WTC11 (cell line): ENCODE results near the gene RFX8.

Source experiments
- ATF1 ChIP-seq: sonication (generic); formaldehyde crosslinking; IDR thresholded peaks from 2 replicates; pipeline ENCODE4 v1.8.1; 2023; ENCODE audit warnings: mild to moderate bottlenecking, moderate library complexity, missing genetic modification reagents
- ATF2 ChIP-seq: sonication (generic); formaldehyde crosslinking; IDR thresholded peaks from 2 replicates; pipeline ENCODE4 v1.8.1; 2022; ENCODE audit warnings: low read depth, missing genetic modification reagents, borderline replicate concordance
- ATF3 ChIP-seq: sonication (generic); formaldehyde crosslinking; conservative IDR thresholded peaks from 2 replicates; pipeline ENCODE4 v1.8.1; 2022; ENCODE audit warnings: mild to moderate bottlenecking, missing genetic modification reagents
- CREB1 ChIP-seq: sonication (generic); formaldehyde crosslinking; IDR thresholded peaks from 2 replicates; pipeline ENCODE4 v1.8.0; 2023; ENCODE audit warnings: mild to moderate bottlenecking, missing genetic modification reagents
- CTCF ChIP-seq: fragments of 200-600 bp; IDR thresholded peaks from 2 replicates; pipeline ENCODE4 v1.8.0; 2022; ENCODE audit warnings: antibody characterized with exemption
- ETV6 ChIP-seq: sonication (generic); formaldehyde crosslinking; IDR thresholded peaks from 2 replicates; pipeline ENCODE4 v1.8.1; 2022; ENCODE audit warnings: mild to moderate bottlenecking, missing genetic modification reagents
- GABPB1 ChIP-seq: sonication (generic); formaldehyde crosslinking; IDR thresholded peaks from 2 replicates; pipeline ENCODE4 v1.8.1; 2023; ENCODE audit warnings: mild to moderate bottlenecking, missing genetic modification reagents
- RORB ChIP-seq: fragments of 250-450 bp; sonication (Bioruptor Pico); IDR thresholded peaks from 2 replicates; pipeline ENCODE4 v1.9.0; 2021; ENCODE audit warnings: mild to moderate bottlenecking
- ZNF121 ChIP-seq: sonication (generic); formaldehyde crosslinking; IDR thresholded peaks from 2 replicates; pipeline ENCODE4 v1.8.0; 2023; ENCODE audit warnings: missing genetic modification reagents
- ZNF396 ChIP-seq: fragments of 250-450 bp; sonication (Bioruptor Pico); IDR thresholded peaks from 2 replicates; pipeline ENCODE4 v1.8.0; 2021; ENCODE audit warnings: mild to moderate bottlenecking, moderate library complexity, borderline replicate concordance
- ZNF423 ChIP-seq: fragments of 250-450 bp; sonication (Bioruptor Pico); IDR thresholded peaks from 2 replicates; pipeline ENCODE4 v2.1.2; 2022; ENCODE audit warnings: mild to moderate bottlenecking, moderate library complexity
- TF ChIP-seq, protein P1 (sequence below): fragments of 250-450 bp; sonication (Bioruptor Pico); IDR thresholded peaks from 2 replicates; pipeline ENCODE4 v2.1.2; 2022; ENCODE audit warnings: mild to moderate bottlenecking, moderate library complexity
- TF ChIP-seq, protein P2 (sequence below): sonication (generic); formaldehyde crosslinking; IDR thresholded peaks from 2 replicates; pipeline ENCODE4 v1.8.0; 2022; ENCODE audit warnings: mild to moderate bottlenecking, missing genetic modification reagents

DNA sequence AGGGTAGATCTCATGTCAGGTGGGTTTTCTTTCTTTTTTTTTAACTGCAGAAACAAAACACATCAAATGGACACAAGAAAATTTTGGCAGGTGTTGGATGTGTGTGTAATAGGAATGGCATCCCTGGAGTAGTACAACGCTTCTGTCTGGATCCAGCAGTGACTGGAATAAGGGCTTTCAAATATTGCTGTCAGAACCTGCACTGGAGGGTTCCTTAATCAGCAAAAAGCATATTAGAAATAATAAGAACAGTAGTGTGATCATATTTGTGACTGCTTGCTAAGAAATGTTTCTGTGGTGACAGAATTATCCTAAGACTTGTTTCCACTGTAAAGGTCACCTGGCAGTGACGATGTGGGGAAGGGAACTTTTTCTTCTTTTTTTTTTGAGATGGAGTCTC is 118.4 kb downstream of the RFX8 start:
- TF ChIP-seq CTCF (no peak), ATF2 (no peak), ATF1 (CRISPR knock-in tag) (no peak), ZNF423 (no peak), ATF3 (CRISPR knock-in tag) (no peak), ZNF396 (CRISPR knock-in tag) (no peak), CREB1 (no peak), ZNF121 (no peak), GABPB1 (CRISPR knock-in tag) (no peak), ETV6 (CRISPR knock-in tag) (no peak), RORB (CRISPR knock-in tag) (no peak)
- TF ChIP-seq, protein P1, sequence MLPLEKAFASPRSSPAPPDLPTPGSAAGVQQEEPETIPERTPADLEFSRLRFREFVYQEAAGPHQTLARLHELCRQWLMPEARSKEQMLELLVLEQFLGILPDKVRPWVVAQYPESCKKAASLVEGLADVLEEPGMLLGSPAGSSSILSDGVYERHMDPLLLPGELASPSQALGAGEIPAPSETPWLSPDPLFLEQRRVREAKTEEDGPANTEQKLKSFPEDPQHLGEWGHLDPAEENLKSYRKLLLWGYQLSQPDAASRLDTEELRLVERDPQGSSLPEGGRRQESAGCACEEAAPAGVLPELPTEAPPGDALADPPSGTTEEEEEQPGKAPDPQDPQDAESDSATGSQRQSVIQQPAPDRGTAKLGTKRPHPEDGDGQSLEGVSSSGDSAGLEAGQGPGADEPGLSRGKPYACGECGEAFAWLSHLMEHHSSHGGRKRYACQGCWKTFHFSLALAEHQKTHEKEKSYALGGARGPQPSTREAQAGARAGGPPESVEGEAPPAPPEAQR (CRISPR knock-in tag) = no peak
- TF ChIP-seq, protein P2, sequence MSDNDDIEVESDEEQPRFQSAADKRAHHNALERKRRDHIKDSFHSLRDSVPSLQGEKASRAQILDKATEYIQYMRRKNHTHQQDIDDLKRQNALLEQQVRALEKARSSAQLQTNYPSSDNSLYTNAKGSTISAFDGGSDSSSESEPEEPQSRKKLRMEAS (CRISPR knock-in tag) = no peak
